Measurements from ENCODE around the gene C1orf87.

C1orf87 gene

DNA sequence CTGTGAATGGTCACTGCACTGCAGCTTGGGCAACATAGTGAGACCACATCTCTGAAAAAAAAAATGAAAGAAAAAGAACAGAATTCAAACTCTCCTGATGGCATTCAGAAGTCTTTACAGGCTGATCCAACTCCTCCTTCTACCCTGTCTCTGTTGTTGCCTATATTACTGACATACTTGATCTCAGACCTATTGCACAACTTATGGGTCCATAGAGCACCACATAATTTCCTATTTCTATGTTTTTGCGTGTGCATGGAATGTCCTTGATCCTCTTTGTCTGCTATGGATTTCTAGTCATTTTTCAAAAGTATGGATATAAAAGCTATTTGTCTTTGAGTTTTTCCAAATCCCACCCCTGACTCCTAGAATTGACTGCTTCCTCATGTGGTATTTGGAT, 124.6 kb downstream of the C1orf87 start:
- no peak for DNase-seq (ENCODE audit: low read depth in 3 of 3)

DNA sequence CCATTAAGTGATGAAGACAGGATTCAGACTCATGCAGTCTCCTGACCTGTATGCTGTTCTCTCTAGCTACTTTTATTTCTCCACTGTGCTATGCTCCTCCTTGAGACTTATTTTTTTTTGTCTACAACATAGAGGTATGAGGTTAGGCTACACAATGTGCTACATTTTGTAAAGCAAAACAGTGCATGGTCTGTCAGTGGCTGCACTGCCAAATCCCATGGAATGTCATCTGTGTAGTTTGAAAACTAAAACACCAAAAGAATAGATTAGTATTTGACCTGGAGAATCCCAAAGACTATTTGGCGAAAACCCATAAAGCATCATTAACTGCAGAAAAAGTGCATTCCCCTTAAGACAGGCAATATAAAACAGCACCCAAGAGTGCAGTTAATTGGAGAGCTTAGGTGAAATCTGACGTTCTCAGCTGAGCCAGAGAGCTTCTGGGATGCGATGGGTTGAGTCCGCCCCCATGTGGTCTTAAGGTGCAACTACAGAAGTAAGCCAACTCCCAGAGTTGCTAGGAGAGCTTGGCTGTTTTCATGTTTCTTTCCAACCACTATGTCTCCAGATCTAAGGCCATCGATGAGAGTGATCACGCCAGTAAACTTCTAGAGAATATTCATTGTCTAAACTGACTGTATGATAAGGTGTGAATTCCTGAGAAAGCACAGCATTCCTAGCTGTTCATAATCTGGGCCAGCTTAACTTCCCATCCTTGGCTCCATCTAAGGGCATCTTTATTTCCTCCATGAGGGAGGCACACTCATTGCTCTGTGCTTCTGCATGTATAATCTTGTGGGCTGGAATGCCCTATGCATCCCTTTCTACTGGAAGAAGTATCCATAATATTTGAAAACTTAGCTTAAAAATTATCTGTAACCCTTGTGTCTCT, 126.3 kb downstream of the C1orf87 start:
- peak; percentile 12 to 22 (median 18) for DNase-seq (ENCODE audit: low read depth in 3 of 3)

DNA sequence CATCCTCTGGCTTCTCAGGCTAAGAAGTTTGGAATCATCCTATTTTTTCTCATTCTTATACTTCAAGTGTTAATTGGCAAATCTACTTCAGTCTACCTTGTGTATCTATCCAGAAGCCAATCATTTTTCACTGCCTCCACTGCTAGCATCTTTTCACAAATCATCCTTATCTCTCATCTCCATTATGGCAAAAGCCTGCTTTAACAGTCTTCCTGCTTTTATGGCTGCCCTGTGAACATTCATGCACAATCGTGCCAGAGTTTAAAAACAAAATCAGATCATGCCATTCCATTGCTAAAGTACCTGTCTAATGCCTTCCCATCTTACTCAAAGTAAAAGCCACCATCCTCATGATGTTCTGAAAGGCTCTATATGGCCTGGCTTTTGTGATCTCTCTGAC, 127.8 kb downstream of the C1orf87 start:
- DNase-seq (ENCODE audit: low read depth in 3 of 3): no peak
